Measurements from ENCODE around the gene METTL16.
"Not testable (repeated sequence)": the region's sequence is repeated elsewhere in the genome, so short reads cannot be mapped to it uniquely, and the experiment has no call there.

METTL16 gene

GRCh38 chr17:2453325-2453724 is 58.4 kb downstream of the METTL16 start:
- no peak overlapping the region for H3K9ac ChIP-seq
- no peak for TF ChIP-seq CTCF (conservative IDR thresholded peaks at IDR 0.05; ENCODE audit: low read depth, low read length)
- H3K27me3 ChIP-seq (ENCODE audit: insufficient read depth, low read depth) = no peaks in the 10 kb centered on the region
- H4K20me1 ChIP-seq (ENCODE audit: insufficient read depth) = no peaks in the 10 kb centered on the region
- H3K4me2 ChIP-seq = no peak overlapping the region
- H3K27ac ChIP-seq = no peak overlapping the region
- no peaks in the 10 kb centered on the region for H3K4me1 ChIP-seq (ENCODE audit: low read depth, poor library complexity, severe bottlenecking)
- no peak overlapping the region for H2AFZ ChIP-seq (ENCODE audit: low read depth)
- no peaks in the 10 kb centered on the region for H3K36me3 ChIP-seq (ENCODE audit: insufficient read depth)
- H3K79me2 ChIP-seq (ENCODE audit: insufficient read depth, low read depth) = no peaks in the 10 kb centered on the region
- no peak overlapping the region for H3K4me3 ChIP-seq (IDR thresholded peaks at IDR 0.05; ENCODE audit: insufficient read depth, low read depth, low read length)

DNA sequence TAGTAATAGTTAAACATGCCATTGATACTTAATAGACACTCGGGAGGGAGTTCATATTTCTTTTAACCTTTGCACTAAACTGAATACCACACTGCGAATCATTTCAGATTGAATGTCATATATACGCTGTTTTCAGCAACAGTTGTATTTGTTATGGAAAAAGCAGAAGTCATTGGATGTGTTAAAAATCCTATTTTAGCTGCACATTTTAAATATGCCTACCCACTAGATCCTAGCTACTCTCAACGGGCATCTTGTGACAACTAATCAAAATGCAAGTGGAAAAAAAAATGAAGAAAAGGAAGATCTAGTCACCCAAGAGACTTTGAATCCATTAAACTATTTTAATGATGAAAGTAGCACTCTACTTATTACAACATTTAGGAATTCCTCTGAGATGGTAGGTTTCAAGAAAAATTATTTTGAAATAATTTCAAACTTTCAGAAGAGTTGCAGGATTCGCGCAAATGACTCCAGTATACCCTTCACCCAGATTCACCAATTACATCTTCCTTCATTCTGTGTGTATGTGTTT is 59.4 kb downstream of the METTL16 start:
- no peaks in the 10 kb centered on the region for H3K4me1 ChIP-seq (ENCODE audit: low read depth, poor library complexity, severe bottlenecking)
- TF ChIP-seq CTCF (conservative IDR thresholded peaks at IDR 0.05; ENCODE audit: low read depth, low read length) = no peak

DNA sequence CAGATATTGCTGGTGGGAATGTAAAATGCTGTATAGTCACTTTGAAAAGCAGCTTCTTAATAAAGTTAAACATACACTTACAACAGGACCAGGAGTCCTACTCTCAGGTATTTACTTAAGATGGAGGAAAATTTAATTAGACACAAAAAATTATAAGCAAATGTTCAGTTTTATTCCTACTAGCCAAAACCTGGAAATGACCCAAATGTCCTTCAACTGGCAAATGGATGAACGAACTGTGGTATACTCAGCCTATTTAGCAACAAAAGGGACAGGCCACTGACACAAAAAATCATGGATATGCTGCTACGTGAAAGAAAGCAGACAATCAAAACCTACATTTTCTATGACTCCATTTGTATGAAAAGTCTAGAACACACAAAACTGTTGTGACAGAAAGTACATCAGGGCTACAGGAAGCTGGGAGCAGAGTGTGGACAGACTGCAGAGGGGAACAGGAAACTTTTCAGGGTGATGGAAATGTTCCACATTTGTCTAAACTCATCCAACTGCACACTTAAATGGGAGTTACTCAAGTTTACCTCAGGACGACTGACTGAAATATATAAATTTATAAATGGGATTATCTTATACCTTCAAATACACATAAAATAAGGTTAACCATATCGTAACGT is 61.6 kb downstream of the METTL16 start:
- Histone ChIP-seq H3K4me3 (IDR thresholded peaks at IDR 0.05; ENCODE audit: insufficient read depth, low read depth, low read length) (no peak overlapping the region), H4K20me1 (ENCODE audit: insufficient read depth) (no peaks in the 10 kb centered on the region), H3K4me2 (no peak overlapping the region), H3K27me3 (ENCODE audit: insufficient read depth, low read depth) (no peaks in the 10 kb centered on the region), H3K9ac (no peak overlapping the region), H3K27ac (no peak overlapping the region), H2AFZ (ENCODE audit: low read depth) (no peak overlapping the region), H3K36me3 (ENCODE audit: insufficient read depth) (no peaks in the 10 kb centered on the region), H3K4me1 (ENCODE audit: low read depth, poor library complexity, severe bottlenecking) (no peaks in the 10 kb centered on the region), H3K79me2 (ENCODE audit: insufficient read depth, low read depth) (no peaks in the 10 kb centered on the region)
- TF ChIP-seq CTCF (conservative IDR thresholded peaks at IDR 0.05; ENCODE audit: low read depth, low read length) = no peak

More for the DNA sequence above, 59.4 kb downstream of the METTL16 start:
- Histone ChIP-seq H3K9ac (no peak overlapping the region), H3K79me2 (ENCODE audit: insufficient read depth, low read depth) (no peaks in the 10 kb centered on the region), H3K27me3 (ENCODE audit: insufficient read depth, low read depth) (no peaks in the 10 kb centered on the region), H3K27ac (no peak overlapping the region), H3K4me3 (IDR thresholded peaks at IDR 0.05; ENCODE audit: insufficient read depth, low read depth, low read length) (no peak overlapping the region), H2AFZ (ENCODE audit: low read depth) (no peak overlapping the region), H3K36me3 (ENCODE audit: insufficient read depth) (no peaks in the 10 kb centered on the region), H3K4me2 (no peak overlapping the region), H4K20me1 (ENCODE audit: insufficient read depth) (no peaks in the 10 kb centered on the region)

DNA sequence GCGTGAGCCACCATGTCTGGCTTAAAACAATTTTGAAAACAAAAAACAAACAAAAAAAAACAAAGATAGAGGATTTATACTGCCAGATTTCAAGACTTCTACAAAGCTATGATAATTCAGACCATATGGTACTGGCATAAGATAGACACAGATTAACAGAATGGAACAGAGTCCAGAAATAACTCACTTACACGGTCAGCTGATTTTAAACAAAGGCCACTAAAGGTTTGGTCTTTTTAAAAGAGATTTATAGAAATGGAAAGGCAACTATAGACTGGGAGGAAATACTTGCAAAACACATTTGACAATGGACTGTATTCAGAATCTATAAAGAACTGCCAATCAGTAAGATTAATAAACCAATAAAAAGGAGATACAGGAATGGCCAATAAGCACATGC is 62.2 kb downstream of the METTL16 start:
- Histone ChIP-seq H3K9ac (no peak overlapping the region), H3K4me1 (ENCODE audit: low read depth, poor library complexity, severe bottlenecking) (no peaks in the 10 kb centered on the region), H2AFZ (ENCODE audit: low read depth) (no peak overlapping the region), H4K20me1 (ENCODE audit: insufficient read depth) (no peaks in the 10 kb centered on the region), H3K4me2 (no peak overlapping the region), H3K27ac (no peak overlapping the region), H3K79me2 (ENCODE audit: insufficient read depth, low read depth) (no peaks in the 10 kb centered on the region), H3K27me3 (ENCODE audit: insufficient read depth, low read depth) (no peaks in the 10 kb centered on the region), H3K4me3 (IDR thresholded peaks at IDR 0.05; ENCODE audit: insufficient read depth, low read depth, low read length) (no peak overlapping the region), H3K36me3 (ENCODE audit: insufficient read depth) (no peaks in the 10 kb centered on the region)
- TF ChIP-seq CTCF (conservative IDR thresholded peaks at IDR 0.05; ENCODE audit: low read depth, low read length) = no peak

DNA sequence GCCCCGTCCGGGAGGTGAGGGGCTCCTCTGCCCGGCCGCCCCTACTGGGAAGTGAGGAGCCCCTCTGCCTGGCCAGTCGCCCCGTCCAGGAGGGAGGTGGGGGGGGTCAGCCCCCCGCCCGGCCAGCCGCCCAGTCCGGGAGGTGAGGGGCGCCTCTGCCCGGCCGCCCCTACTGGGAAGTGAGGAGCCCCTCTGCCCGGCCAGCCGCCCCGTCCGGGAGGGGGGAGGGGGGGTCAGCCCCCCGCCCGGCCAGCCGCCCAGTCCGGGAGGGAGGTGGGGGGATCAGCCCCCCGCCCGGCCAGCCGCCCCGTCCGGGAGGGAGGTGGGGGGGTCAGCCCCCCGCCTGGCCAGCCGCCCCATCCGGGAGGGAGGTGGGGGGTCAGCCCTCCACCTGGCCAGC is 64.2 kb downstream of the METTL16 start:
- not testable (repeated sequence) for H3K79me2 ChIP-seq (ENCODE audit: insufficient read depth, low read depth); H3K4me3 ChIP-seq (IDR thresholded peaks at IDR 0.05; ENCODE audit: insufficient read depth, low read depth, low read length); H3K27ac ChIP-seq; H3K27me3 ChIP-seq (ENCODE audit: insufficient read depth, low read depth); H3K36me3 ChIP-seq (ENCODE audit: insufficient read depth); H2AFZ ChIP-seq (ENCODE audit: low read depth); H4K20me1 ChIP-seq (ENCODE audit: insufficient read depth); H3K4me2 ChIP-seq; H3K9ac ChIP-seq; H3K4me1 ChIP-seq (ENCODE audit: low read depth, poor library complexity, severe bottlenecking)

All from KMS-11 (cell line).